Karpas-422 (cell line): ENCODE measurements around the gene SP1. TPM values are rescaled to one million over a fixed set of nuclear protein-coding genes. Genes with fewer than 3 reads are reported as not detected.
"Not testable (repeated sequence)": the region's sequence is repeated elsewhere in the genome, so short reads cannot be mapped to it uniquely, and the experiment has no call there.

ENCODE experiments used
- DNase-seq: peaks from one replicate; pipeline ENCODE4 v3.0.0-alpha.2; 2015
- H2AFZ ChIP-seq: fragments of 200-600 bp; sonication (generic); 2 replicates; pipeline ENCODE4 v1.6.1; 2014; ENCODE audit warnings: antibody characterized with exemption, low read length, mixed read lengths
- H3K27ac ChIP-seq: fragments of 200-600 bp; sonication (generic); 2 replicates; pipeline ENCODE4 v1.5.1; 2014; ENCODE audit warnings: mild to moderate bottlenecking, low read length, moderate library complexity
- H3K27me3 ChIP-seq: fragments of 200-600 bp; sonication (generic); 2 replicates; pipeline ENCODE4 v1.6.1; 2014; ENCODE audit warnings: low read length, mixed read lengths
- H3K36me3 ChIP-seq: fragments of 200-600 bp; sonication (generic); 2 replicates; pipeline ENCODE4 v1.6.1; 2014; ENCODE audit warnings: low read length, mixed read lengths; ENCODE audit not compliant: insufficient read depth
- H3K4me1 ChIP-seq: fragments of 200-600 bp; sonication (generic); 2 replicates; pipeline ENCODE4 v1.6.1; 2014; ENCODE audit warnings: mild to moderate bottlenecking, low read length, mixed read lengths
- H3K4me2 ChIP-seq: fragments of 200-600 bp; sonication (generic); 2 replicates; pipeline ENCODE4 v1.6.1; 2014; ENCODE audit warnings: low read length, low read depth, mild to moderate bottlenecking; ENCODE audit not compliant: poor library complexity, severe bottlenecking
- H3K4me3 ChIP-seq: fragments of 200-600 bp; sonication (generic); 2 replicates; pipeline ENCODE4 v1.5.1; 2014; ENCODE audit warnings: mild to moderate bottlenecking, antibody characterized with exemption, low read length, mixed read lengths
- H3K79me2 ChIP-seq: fragments of 200-600 bp; sonication (generic); 2 replicates; pipeline ENCODE4 v1.6.1; 2014; ENCODE audit warnings: mild to moderate bottlenecking, low read length, mixed read lengths
- H3K9ac ChIP-seq: fragments of 200-600 bp; sonication (generic); 2 replicates; pipeline ENCODE4 v1.6.0; 2014; ENCODE audit warnings: low read length
- H3K9me2 ChIP-seq: fragments of 200-600 bp; sonication (generic), shearing (Covaris generic); replicated peaks from 2 replicates; pipeline ENCODE4 v1.6.0; 2014; ENCODE audit warnings: mild to moderate bottlenecking, low read length, moderate library complexity; ENCODE audit not compliant: insufficient read depth
- H3K9me3 ChIP-seq: fragments of 300-700, 200-600 bp; sonication (generic); 2 replicates; pipeline ENCODE4 v1.6.1; 2014; ENCODE audit warnings: low read length, mixed read lengths
- H4K20me1 ChIP-seq: fragments of 200-600 bp; sonication (generic); 2 replicates; pipeline ENCODE4 v1.6.1; 2014; ENCODE audit warnings: mild to moderate bottlenecking, antibody characterized with exemption, low read length, low read depth; ENCODE audit not compliant: insufficient read depth
- total RNA-seq: library from RNA; depleted of rRNA; stranded (reverse); fragments of >200 nt; shearing (Covaris generic); gene quantifications from 2 replicates; pipeline ENCODE4 v1.2.3, GENCODE V29; 2014; ENCODE audit warnings: low replicate concordance; rRNA removed

The SP1 gene
- 29.9 and 36.5 TPM in 2 replicates for total RNA-seq

- no peak within 1 kb of the TSS for H2AFZ ChIP-seq
- H3K9me3 ChIP-seq, result no peaks in the 10 kb centered on the region
- peak within 1 kb of the TSS; percentile 72 for H3K4me3 ChIP-seq
- H3K27ac ChIP-seq, result peak within 1 kb of the TSS; percentile 86
- no peaks in the 10 kb centered on the region for H4K20me1 ChIP-seq
- H3K4me1 ChIP-seq, result peaks cover 40% of the 10 kb centered on the region
- peak within 1 kb of the TSS; percentile 94 for H3K9ac ChIP-seq
- H3K4me2 ChIP-seq, result peak within 1 kb of the TSS; percentile 88
- no peaks in the 10 kb centered on the region for H3K9me2 ChIP-seq
- H3K36me3 ChIP-seq, result peaks cover 12% of the 10 kb centered on the region
- peaks cover 38% of the 10 kb centered on the region for H3K79me2 ChIP-seq
- no peaks in the 10 kb centered on the region for H3K27me3 ChIP-seq
- peak; percentile 97 for DNase-seq
These were observed at the start of gene SP1 for GRCh38 chr12:53380104-53380793. Gene SP1, plus strand, starts transcription at chr12:53380176. Its CDS starts 116 bp downstream, at chr12:53380292.

- DNase-seq, result no peak
- Histone ChIP-seq H3K4me3 (no peak overlapping the region), H2AFZ (no peak overlapping the region), H3K9ac (no peak overlapping the region), H3K27me3 (no peaks in the 10 kb centered on the region), H3K4me1 (peaks cover 17% of the 10 kb centered on the region), H3K79me2 (no peaks in the 10 kb centered on the region), H3K9me2 (no peaks in the 10 kb centered on the region), H3K9me3 (no peaks in the 10 kb centered on the region), H4K20me1 (no peaks in the 10 kb centered on the region), H3K27ac (no peak overlapping the region), H3K4me2 (no peak overlapping the region), H3K36me3 (no peaks in the 10 kb centered on the region)
These were observed 49.3 kb upstream of the SP1 start for GRCh38 chr12:53330671-53331070.

- DNase-seq, H3K27me3 ChIP-seq, H3K4me3 ChIP-seq, H3K9me2 ChIP-seq, H3K4me1 ChIP-seq, H3K79me2 ChIP-seq, H4K20me1 ChIP-seq, H3K36me3 ChIP-seq, H3K4me2 ChIP-seq, H3K9ac ChIP-seq, H3K9me3 ChIP-seq, H2AFZ ChIP-seq, H3K27ac ChIP-seq: not testable (repeated sequence)
These were observed 47.6 kb upstream of the SP1 start for GRCh38 chr12:53332339-53332738.

- Histone ChIP-seq H3K4me1 (peaks cover 8% of the 10 kb centered on the region), H3K9me2 (no peaks in the 10 kb centered on the region), H4K20me1 (no peaks in the 10 kb centered on the region), H3K36me3 (no peaks in the 10 kb centered on the region), H2AFZ (no peak overlapping the region), H3K4me3 (no peak overlapping the region), H3K9ac (no peak overlapping the region), H3K4me2 (no peak overlapping the region), H3K27me3 (no peaks in the 10 kb centered on the region), H3K9me3 (no peaks in the 10 kb centered on the region), H3K27ac (no peak overlapping the region), H3K79me2 (no peaks in the 10 kb centered on the region)
- DNase-seq, result no peak
These were observed 47.2 kb upstream of the SP1 start for GRCh38 chr12:53332744-53333143.

GRCh38 chr12:53333289-53333688, 46.7 kb upstream of the SP1 start:
- Histone ChIP-seq H3K9me2 (no peaks in the 10 kb centered on the region), H2AFZ (no peak overlapping the region)

GRCh38 chr12:53333845-53334244, 46.1 kb upstream of the SP1 start:
- Histone ChIP-seq H3K9me3 (no peaks in the 10 kb centered on the region), H4K20me1 (no peaks in the 10 kb centered on the region), H3K27ac (no peak overlapping the region), H3K4me3 (no peak overlapping the region), H3K9ac (no peak overlapping the region), H3K9me2 (no peaks in the 10 kb centered on the region), H3K36me3 (no peaks in the 10 kb centered on the region), H3K4me1 (peaks cover 8% of the 10 kb centered on the region), H3K79me2 (no peaks in the 10 kb centered on the region), H3K4me2 (no peak overlapping the region), H3K27me3 (no peaks in the 10 kb centered on the region), H2AFZ (no peak overlapping the region)
- no peak for DNase-seq

More at GRCh38 chr12:53333289-53333688, 46.7 kb upstream of the SP1 start:
- Histone ChIP-seq H3K9me3 (no peaks in the 10 kb centered on the region), H3K4me2 (no peak overlapping the region), H3K79me2 (no peaks in the 10 kb centered on the region), H3K9ac (no peak overlapping the region), H3K27me3 (no peaks in the 10 kb centered on the region), H3K27ac (no peak overlapping the region), H3K36me3 (no peaks in the 10 kb centered on the region), H4K20me1 (no peaks in the 10 kb centered on the region), H3K4me3 (no peak overlapping the region), H3K4me1 (peaks cover 8% of the 10 kb centered on the region)
- DNase-seq, result no peak

GRCh38 chr12:53334822-53335221, 45.2 kb upstream of the SP1 start:
- Histone ChIP-seq H3K4me2 (no peak overlapping the region), H2AFZ (no peak overlapping the region), H3K27ac (no peak overlapping the region), H3K79me2 (no peaks in the 10 kb centered on the region), H3K4me3 (no peak overlapping the region), H3K36me3 (no peaks in the 10 kb centered on the region), H4K20me1 (no peaks in the 10 kb centered on the region), H3K27me3 (no peaks in the 10 kb centered on the region), H3K9me3 (no peaks in the 10 kb centered on the region), H3K4me1 (peaks cover 8% of the 10 kb centered on the region), H3K9me2 (no peaks in the 10 kb centered on the region), H3K9ac (no peak overlapping the region)
- DNase-seq, result no peak

- no peak within 1 kb of the TSS for H3K4me3 ChIP-seq
- no peaks in the 10 kb centered on the region for H3K79me2 ChIP-seq
- H3K9me3 ChIP-seq, result no peaks in the 10 kb centered on the region
- H3K9me2 ChIP-seq, result no peaks in the 10 kb centered on the region
- H3K36me3 ChIP-seq, result no peaks in the 10 kb centered on the region
- H3K9ac ChIP-seq, result peak within 1 kb of the TSS; percentile 9; the same call in 1 of the 2 replicates
- no peaks in the 10 kb centered on the region for H4K20me1 ChIP-seq
- H3K4me2 ChIP-seq, result no peak within 1 kb of the TSS
- no peak within 1 kb of the TSS for H3K27ac ChIP-seq
- no peak for DNase-seq
- peaks cover 8% of the 10 kb centered on the region for H3K4me1 ChIP-seq
- H3K27me3 ChIP-seq, result no peaks in the 10 kb centered on the region
- H2AFZ ChIP-seq, result 0 out of 2 replicates have a peak within 1 kb of the TSS, but pooled peaks have one; percentile 5
These were observed 43.7 kb upstream of the SP1 start, which contains the start of gene SP7 for GRCh38 chr12:53336181-53336681. Gene SP7, minus strand, starts transcription at chr12:53336354. Its CDS starts 708 bp downstream, at chr12:53335646.
